Measurements from ENCODE around the gene SRSF4. TPM values are rescaled to one million over a fixed set of nuclear protein-coding genes. Genes with fewer than 3 reads are reported as not detected.

The SRSF4 gene
- total and polyA plus RNA-seq, 2 donors (not counting 1 experiment from before 2014, with no cell fraction given) = 48.4 to 93.5 TPM

DNA sequence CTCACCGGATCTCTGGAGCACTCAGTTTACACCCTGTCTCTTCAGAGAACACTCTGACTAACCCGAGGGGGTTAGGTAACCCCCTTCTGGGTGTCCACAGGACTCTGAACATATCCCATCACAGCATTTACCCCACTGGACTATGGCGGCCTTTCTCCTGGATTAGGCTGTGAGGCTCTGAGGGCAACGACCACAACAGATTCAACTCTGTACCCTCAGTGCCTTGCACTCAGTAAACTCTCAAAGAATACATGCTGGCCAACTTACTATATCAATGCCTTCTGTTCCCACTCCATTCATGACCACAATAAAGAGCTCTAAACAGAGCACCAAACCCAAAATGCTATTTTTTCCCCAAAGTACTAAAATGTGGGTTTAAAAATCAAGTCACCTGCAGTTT lies 43.7 kb upstream of the SRSF4 start:
- POLR2A ChIA-PET = no interaction called here
- 98% methylated on average over 4 of the region's 4 CpGs for WGBS (ENCODE audit: insufficient coverage)
- TF ChIP-seq EZH2 (IDR thresholded peaks at IDR 0.05; ENCODE audit: borderline replicate concordance, insufficient read depth, low read depth, low read length, poor library complexity, severe bottlenecking) = no peak
- TF ChIP-seq, protein P1, sequence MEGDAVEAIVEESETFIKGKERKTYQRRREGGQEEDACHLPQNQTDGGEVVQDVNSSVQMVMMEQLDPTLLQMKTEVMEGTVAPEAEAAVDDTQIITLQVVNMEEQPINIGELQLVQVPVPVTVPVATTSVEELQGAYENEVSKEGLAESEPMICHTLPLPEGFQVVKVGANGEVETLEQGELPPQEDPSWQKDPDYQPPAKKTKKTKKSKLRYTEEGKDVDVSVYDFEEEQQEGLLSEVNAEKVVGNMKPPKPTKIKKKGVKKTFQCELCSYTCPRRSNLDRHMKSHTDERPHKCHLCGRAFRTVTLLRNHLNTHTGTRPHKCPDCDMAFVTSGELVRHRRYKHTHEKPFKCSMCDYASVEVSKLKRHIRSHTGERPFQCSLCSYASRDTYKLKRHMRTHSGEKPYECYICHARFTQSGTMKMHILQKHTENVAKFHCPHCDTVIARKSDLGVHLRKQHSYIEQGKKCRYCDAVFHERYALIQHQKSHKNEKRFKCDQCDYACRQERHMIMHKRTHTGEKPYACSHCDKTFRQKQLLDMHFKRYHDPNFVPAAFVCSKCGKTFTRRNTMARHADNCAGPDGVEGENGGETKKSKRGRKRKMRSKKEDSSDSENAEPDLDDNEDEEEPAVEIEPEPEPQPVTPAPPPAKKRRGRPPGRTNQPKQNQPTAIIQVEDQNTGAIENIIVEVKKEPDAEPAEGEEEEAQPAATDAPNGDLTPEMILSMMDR (IDR thresholded peaks at IDR 0.05) = no peak

DNA sequence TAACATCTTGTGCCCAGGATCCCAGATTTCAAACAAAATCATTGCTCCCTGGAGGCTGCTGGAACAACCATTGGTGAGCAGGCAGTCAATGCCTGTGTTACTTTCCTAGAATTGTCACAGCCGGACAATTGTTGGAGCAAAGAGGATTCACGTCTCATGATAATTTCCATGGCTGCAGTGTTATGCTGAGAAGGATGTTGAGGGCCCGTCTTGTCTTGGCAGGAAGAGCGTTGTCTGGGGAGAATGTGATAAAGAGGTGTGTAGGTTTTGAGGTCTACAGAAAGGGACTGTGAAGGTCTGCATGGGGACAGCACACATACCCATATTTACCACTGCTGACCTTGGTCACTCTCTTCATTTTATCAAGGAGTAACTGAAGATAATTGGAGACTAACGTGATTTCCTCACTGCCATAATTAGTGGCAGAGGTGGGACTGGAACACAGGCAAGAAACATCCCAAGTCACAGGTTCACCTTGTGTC lies 42.7 kb upstream of the SRSF4 start:
- ATAC-seq (ENCODE audit: low read depth) (no peak), DNase-seq (no peak)
- Histone ChIP-seq H3K4me1 (ENCODE audit: control insufficient read depth in 2 of 2, insufficient read depth in 2 of 2, low read length in 2 of 2) (no peaks in the 10 kb centered on the region), H3K27me3 (replicated peaks in 1 of 4; ENCODE audit: control extremely low read depth in 1 of 4, control insufficient read depth in 3 of 4, insufficient read depth in 4 of 4, low read length in 3 of 4) (no peaks in the 10 kb centered on the region), H2AFZ (ENCODE audit: insufficient read depth, low read depth, low read length, poor library complexity, severe bottlenecking) (no peak overlapping the region), H3K36me3 (replicated peaks in 1 of 2; ENCODE audit: control extremely low read depth in 1 of 2, control insufficient read depth in 1 of 2, extremely low read depth in 1 of 2, insufficient read depth in 2 of 2, low read length in 1 of 2) (peaks cover 3 to 20% of the 10 kb centered on the region in 2 experiments), H3K9me3 (ENCODE audit: control extremely low read depth in 1 of 3, control insufficient read depth in 2 of 3, insufficient read depth in 1 of 3, low read length in 2 of 3) (no peaks in the 10 kb centered on the region), H3K9ac (ENCODE audit: low read length) (no peak overlapping the region), H4K20me1 (ENCODE audit: control insufficient read depth, insufficient read depth, low read length, poor library complexity, severe bottlenecking) (no peaks in the 10 kb centered on the region), H3K79me2 (ENCODE audit: control insufficient read depth, insufficient read depth, low read length) (peaks cover 2% of the 10 kb centered on the region), H3K27ac (ENCODE audit: low read length in 2 of 2) (no peak overlapping the region), H3K4me2 (replicated peaks; ENCODE audit: low read depth, low read length, poor library complexity, severe bottlenecking) (no peak overlapping the region), H3K4me3 (ENCODE audit: control extremely low read depth in 1 of 5, extremely low read depth in 1 of 5, insufficient read depth in 1 of 5, low read depth in 2 of 5, low read length in 4 of 5) (no peak overlapping the region)
- CTCF ChIA-PET = no interaction called here
- POLR2A ChIA-PET = no interaction called here
- intact Hi-C loops (cut with micrococcal nuclease) = no loop called here
- WGBS (ENCODE audit: insufficient coverage) = 100% methylated on average over 2 of the region's 5 CpGs
- no peak overlapping the region for H3K4me3 Mint-ChIP-seq
- TF ChIP-seq, protein P1 (IDR thresholded peaks at IDR 0.05) = no peak
- TF ChIP-seq EZH2 (IDR thresholded peaks at IDR 0.05; ENCODE audit: borderline replicate concordance, insufficient read depth, low read depth, low read length, poor library complexity, severe bottlenecking) = no peak
- no peaks in the 10 kb centered on the region for H3K27me3 Mint-ChIP-seq
- no peak overlapping the region for H3K27ac Mint-ChIP-seq
- no peaks in the 10 kb centered on the region for H3K4me1 Mint-ChIP-seq
- H3K9me3 Mint-ChIP-seq (ENCODE audit: insufficient read depth) = no peaks in the 10 kb centered on the region

More for the DNA sequence above, 43.7 kb upstream of the SRSF4 start:
- peaks cover 7% of the 10 kb centered on the region for H3K4me1 Mint-ChIP-seq
- Histone ChIP-seq H3K36me3 (replicated peaks in 1 of 2; ENCODE audit: control extremely low read depth in 1 of 2, control insufficient read depth in 1 of 2, extremely low read depth in 1 of 2, insufficient read depth in 2 of 2, low read length in 1 of 2) (peaks cover 3 to 18% of the 10 kb centered on the region in 2 experiments), H3K4me3 (ENCODE audit: control extremely low read depth in 1 of 5, extremely low read depth in 1 of 5, insufficient read depth in 1 of 5, low read depth in 2 of 5, low read length in 4 of 5) (no peak overlapping the region), H3K4me1 (ENCODE audit: control insufficient read depth in 2 of 2, insufficient read depth in 2 of 2, low read length in 2 of 2) (peaks cover 7% of the 10 kb centered on the region in 2 donors), H3K79me2 (ENCODE audit: control insufficient read depth, insufficient read depth, low read length) (peaks cover 9% of the 10 kb centered on the region), H2AFZ (ENCODE audit: insufficient read depth, low read depth, low read length, poor library complexity, severe bottlenecking) (no peak overlapping the region), H3K27me3 (replicated peaks in 1 of 4; ENCODE audit: control extremely low read depth in 1 of 4, control insufficient read depth in 3 of 4, insufficient read depth in 4 of 4, low read length in 3 of 4) (no peaks in the 10 kb centered on the region), H3K9ac (ENCODE audit: low read length) (no peak overlapping the region), H3K9me3 (ENCODE audit: control extremely low read depth in 1 of 3, control insufficient read depth in 2 of 3, insufficient read depth in 1 of 3, low read length in 2 of 3) (no peaks in the 10 kb centered on the region), H3K4me2 (replicated peaks; ENCODE audit: low read depth, low read length, poor library complexity, severe bottlenecking) (no peak overlapping the region), H3K27ac (ENCODE audit: low read length in 2 of 2) (no peak overlapping the region), H4K20me1 (ENCODE audit: control insufficient read depth, insufficient read depth, low read length, poor library complexity, severe bottlenecking) (no peaks in the 10 kb centered on the region)
- no peak overlapping the region for H3K27ac Mint-ChIP-seq
- H3K4me3 Mint-ChIP-seq = no peak overlapping the region
- no peaks in the 10 kb centered on the region for H3K27me3 Mint-ChIP-seq
- CTCF ChIA-PET = no interaction called here
- no peaks in the 10 kb centered on the region for H3K9me3 Mint-ChIP-seq (ENCODE audit: insufficient read depth)
- ATAC-seq (ENCODE audit: low read depth) (no peak), DNase-seq (no peak)
- intact Hi-C loops (cut with micrococcal nuclease) = no loop called here
